Measurements from ENCODE around the gene DDX54.

Gene DDX54

DNA sequence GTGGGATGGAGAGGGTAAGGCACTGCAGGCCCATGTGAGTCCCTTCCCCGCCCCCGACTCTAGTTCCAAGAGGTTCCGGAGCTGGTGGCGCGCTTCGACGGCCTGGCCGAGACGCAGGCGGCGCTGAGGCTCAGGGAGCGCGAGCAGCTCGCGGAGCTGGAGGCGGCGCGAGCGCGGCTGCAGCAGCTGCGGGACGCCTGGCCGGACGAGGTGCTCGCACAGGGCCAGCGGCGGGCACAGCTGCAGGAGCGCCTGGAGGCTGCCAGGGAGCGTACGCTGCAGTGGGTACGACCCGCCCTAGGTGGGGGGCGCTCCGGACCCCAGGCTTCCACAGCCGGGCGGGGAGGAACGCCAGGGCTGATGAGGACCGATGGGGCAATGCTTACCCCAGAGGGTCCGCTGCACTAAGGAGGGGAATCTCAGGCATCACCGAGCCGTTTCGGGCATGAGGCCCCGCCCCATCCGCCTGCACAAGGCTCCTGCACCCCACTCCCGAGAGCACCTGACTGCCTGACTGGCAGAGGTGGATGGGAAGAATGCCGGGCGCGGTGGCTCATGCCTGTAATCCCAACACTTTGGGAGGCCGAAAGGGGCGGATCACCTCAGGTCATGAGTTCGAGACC lies 30.8 kb downstream of the DDX54 start:
- TF ChIP-seq, protein P1, sequence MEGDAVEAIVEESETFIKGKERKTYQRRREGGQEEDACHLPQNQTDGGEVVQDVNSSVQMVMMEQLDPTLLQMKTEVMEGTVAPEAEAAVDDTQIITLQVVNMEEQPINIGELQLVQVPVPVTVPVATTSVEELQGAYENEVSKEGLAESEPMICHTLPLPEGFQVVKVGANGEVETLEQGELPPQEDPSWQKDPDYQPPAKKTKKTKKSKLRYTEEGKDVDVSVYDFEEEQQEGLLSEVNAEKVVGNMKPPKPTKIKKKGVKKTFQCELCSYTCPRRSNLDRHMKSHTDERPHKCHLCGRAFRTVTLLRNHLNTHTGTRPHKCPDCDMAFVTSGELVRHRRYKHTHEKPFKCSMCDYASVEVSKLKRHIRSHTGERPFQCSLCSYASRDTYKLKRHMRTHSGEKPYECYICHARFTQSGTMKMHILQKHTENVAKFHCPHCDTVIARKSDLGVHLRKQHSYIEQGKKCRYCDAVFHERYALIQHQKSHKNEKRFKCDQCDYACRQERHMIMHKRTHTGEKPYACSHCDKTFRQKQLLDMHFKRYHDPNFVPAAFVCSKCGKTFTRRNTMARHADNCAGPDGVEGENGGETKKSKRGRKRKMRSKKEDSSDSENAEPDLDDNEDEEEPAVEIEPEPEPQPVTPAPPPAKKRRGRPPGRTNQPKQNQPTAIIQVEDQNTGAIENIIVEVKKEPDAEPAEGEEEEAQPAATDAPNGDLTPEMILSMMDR (conservative IDR thresholded peaks at IDR 0.05; ENCODE audit: low read depth) = no peak
- POLR2A ChIA-PET (ENCODE audit: low non-redundant PET) = no interaction called here
- no peak for DNase-seq (ENCODE audit: low spot score)
- CTCF ChIA-PET = interaction anchor here (0.7 to 3.1 kb wide), 5 partner anchors 19 to 162 kb away, joined by 3 to 20 read pairs (median 4); no protein-coding TSS in a partner anchor
- H3K27ac ChIP-seq = no peak overlapping the region

- ChIA-PET CTCF (interaction anchor here (0.6 to 3.1 kb wide), 14 partner anchors 11 to 253 kb away, joined by 3 to 20 read pairs (median 4); no protein-coding TSS in a partner anchor), POLR2A (ENCODE audit: low non-redundant PET) (interaction anchor here (0.6 kb wide), 1 partner anchor 442 kb away, joined by 3 read pairs; no protein-coding TSS in a partner anchor)
- peak; percentile 80 for DNase-seq (ENCODE audit: low spot score)
- TF ChIP-seq, protein P1 (conservative IDR thresholded peaks at IDR 0.05; ENCODE audit: low read depth) = peak; percentile 69
- H3K27ac ChIP-seq = peak overlapping the region; percentile 42
Observed at GRCh38 chr12:113152835-113153814, 32.2 kb downstream of the DDX54 start.

- no peak for DNase-seq (ENCODE audit: low spot score)
- POLR2A ChIA-PET (ENCODE audit: low non-redundant PET) = interaction anchor here (0.6 to 0.7 kb wide), 2 partner anchors 333 to 441 kb away, joined by 3 to 4 read pairs; no protein-coding TSS in a partner anchor
- CTCF ChIA-PET = interaction anchor here (0.8 to 3.1 kb wide), 8 partner anchors 14 to 159 kb away, joined by 3 to 13 read pairs (median 5); partner anchors contain the start of gene RASAL1
- TF ChIP-seq, protein P1 (conservative IDR thresholded peaks at IDR 0.05; ENCODE audit: low read depth) = no peak
- H3K27ac ChIP-seq = no peak overlapping the region; the same call in 1 of the 2 replicates
Observed at GRCh38 chr12:113152196-113152834, 33.0 kb downstream of the DDX54 start.

- DNase-seq (ENCODE audit: low spot score) = no peak
- TF ChIP-seq, protein P1 (conservative IDR thresholded peaks at IDR 0.05; ENCODE audit: low read depth) = no peak
- H3K27ac ChIP-seq = no peak overlapping the region
- ChIA-PET CTCF (interaction anchor here (1.0 kb wide), 1 partner anchor 16 kb away, joined by 3 read pairs; the partner anchor contains the start of gene RASAL1), POLR2A (ENCODE audit: low non-redundant PET) (interaction anchor here (0.7 kb wide), 1 partner anchor 332 kb away, joined by 4 read pairs; no protein-coding TSS in a partner anchor)
Observed at GRCh38 chr12:113151655-113152054, 33.6 kb downstream of the DDX54 start.

GRCh38 chr12:113149361-113150150 lies 35.7 kb downstream of the DDX54 start, which contains the start of gene CFAP73:
Gene CFAP73, plus strand, starts transcription at chr12:113149724. Its CDS starts 134 bp downstream, at chr12:113149858.
- POLR2A ChIA-PET (ENCODE audit: low non-redundant PET) = no interaction called here
- TF ChIP-seq, protein P1 (conservative IDR thresholded peaks at IDR 0.05; ENCODE audit: low read depth) = no peak
- DNase-seq (ENCODE audit: low spot score) = peak; percentile 84
- H3K27ac ChIP-seq = peak within 1 kb of the TSS; percentile 51
- CTCF ChIA-PET = interaction anchor here (1.0 to 1.5 kb wide), 3 partner anchors 25 to 113 kb away, joined by 3 to 4 read pairs (median 4); no protein-coding TSS in a partner anchor
